GM18502 (cell line): ENCODE data around the gene SKA3.
"Not testable (repeated sequence)": the region's sequence is repeated elsewhere in the genome, so short reads cannot be mapped to it uniquely, and the experiment has no call there.

Source experiments
- ATAC-seq: cut with Tn5 transposase; IDR thresholded peaks from one replicate; pipeline ENCODE4 v1.9.1; 2021; ENCODE audit warnings: mild to moderate bottlenecking; ENCODE audit not compliant: unreplicated experiment, poor library complexity

SKA3 gene

DNA sequence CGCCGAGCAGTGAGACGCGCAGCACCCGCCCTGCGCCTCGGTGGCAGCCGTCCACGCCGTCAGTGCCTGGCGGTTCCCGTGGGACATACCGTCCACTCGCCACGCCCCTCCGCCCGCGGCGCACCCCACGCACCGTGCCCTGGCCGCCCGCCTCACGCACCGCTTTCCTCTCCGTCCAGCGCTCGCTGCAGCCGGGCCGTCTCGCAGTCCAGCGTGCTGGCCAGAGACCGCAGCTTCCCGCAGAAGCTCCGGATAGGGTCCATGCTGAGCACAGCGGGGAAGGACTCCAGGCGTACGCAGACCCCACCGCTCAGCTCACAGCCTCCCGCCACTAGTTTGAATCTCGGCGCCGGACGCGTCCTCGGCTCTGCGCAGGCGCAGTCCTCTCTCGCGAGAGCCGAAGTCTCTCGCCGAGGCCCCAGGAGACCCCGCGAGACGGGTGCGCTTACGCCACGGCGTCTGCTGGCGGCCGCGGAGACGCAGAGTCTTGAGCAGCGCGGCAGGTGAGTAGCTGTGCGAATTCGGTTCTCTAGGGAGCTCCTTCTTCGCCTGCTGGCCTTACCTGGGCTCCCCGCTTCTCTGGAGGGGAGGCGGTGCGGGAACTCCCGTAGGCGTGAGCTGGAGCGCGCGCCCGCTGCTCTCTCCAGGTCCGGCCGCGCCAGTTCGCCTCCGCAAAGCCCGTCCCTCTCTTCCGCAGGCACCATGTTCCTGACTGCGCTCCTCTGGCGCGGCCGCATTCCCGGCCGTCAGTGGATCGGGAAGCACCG, at the start of gene SKA3, which contains the start of gene MRPL57:
Gene SKA3, minus strand, starts transcription at position 338 of the 767 bp plus-strand sequence. Its CDS starts 75 bp downstream, at position 263.
Gene MRPL57, plus strand, starts transcription at position 444 of the 767 bp plus-strand sequence. Its CDS starts 259 bp downstream, at position 703.
- peak; percentile 92 for ATAC-seq

DNA sequence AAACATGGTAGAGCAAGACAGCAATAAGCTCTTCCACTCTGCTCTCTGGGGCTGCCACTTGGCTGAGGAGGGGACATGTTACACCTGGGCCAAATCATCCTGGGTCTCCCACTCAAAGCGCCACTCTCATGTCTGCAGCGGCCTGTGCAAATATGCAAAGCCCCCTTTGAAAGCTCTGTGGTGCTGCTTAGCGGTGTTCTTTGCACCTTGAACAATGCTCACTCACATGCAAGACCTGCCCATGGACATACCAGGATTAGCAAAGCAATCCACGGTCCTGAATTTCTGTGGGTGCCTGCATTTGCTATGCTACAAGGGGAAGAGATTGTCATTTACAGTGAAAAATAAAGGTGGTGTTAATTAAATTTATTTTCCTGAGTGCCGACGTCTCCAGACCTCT, 48.7 kb upstream of the SKA3 start:
- no peak for ATAC-seq

DNA sequence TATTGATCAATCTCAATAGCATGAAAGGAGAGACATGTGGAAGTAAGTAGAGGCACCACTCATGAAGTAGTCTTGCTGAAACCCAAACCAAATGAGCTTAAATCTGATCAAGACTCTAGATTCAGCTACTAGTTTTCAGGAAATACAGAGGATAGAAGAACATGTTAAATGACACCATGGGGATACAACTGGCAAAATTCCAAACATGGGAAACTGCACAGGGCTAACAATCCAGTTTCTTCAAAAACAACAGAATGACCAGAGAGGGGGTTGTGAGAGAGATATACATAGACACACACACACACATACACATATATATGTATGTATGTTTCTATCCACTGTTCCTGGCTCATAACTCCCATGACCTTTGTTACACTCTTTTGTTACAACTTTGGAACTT, 44.9 kb upstream of the SKA3 start:
- ATAC-seq, result no peak

DNA sequence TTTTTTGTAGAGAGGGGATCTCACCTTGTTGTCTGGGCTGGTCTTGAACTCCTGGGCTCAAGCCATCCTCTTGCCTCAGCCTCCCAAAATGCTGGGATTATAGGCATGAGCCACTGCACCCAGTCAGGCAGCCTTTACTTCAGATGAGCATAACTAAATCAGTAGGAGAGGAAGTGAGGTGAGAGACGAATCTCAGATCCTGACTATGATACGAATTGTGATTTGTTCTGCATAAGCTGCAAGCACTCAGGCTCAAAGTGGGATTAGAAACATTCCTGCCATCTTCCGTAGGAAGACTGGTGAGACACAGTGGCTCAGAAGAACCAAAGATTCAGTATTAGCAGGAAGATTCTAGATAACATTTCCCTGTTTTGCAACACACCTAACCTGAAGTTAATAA, 43.4 kb upstream of the SKA3 start:
- not testable (repeated sequence) for ATAC-seq

DNA sequence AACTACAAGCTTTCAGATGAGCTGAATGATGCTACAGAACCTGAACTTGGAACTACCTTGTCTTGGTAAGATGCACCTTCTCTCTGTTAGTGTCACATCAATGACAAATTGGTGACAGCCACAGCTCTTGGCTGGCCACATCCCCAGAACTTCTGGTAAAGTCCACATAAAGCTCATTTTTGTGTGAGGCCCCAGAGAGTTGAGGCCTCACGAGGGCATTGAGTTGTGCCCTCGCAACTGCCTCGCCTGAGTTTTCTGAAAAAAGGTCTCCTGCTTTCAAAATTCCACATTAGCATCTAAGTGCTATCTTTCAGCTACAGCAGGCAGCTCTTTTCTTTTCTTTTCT, 42.7 kb upstream of the SKA3 start:
- ATAC-seq, result peak; percentile 56

DNA sequence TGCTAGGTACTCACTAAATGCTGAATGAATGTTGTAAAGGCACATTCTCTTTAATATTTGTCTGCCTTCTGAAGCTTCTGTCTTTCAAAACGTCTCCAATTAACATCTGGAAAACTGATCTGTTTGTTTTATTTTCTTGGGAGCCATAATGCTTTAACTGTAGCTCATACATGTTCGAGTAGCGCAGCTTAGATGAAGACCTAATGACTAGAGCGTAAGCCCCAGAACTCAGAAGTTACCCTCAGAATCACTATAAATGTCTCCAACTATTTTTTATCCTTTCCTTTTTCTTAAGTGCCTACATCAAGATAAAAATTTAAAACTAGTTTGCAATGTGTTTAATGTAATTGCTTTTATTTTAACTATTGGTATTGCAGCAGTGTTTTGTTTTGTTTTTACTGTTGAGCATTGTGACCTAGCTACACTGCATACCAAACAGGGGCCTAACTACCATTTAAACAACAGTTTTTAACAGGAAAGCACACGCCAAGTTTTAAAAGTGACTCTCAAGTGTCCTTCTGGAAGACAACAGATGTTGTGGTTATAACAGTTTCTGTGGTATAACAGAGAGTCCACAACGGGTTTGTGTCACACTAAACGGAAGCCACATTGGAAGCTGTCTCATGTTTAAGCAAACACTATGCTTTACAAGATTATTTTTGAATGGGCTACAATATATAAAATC, 42.1 kb upstream of the SKA3 start:
- ATAC-seq, result peak; percentile 98

DNA sequence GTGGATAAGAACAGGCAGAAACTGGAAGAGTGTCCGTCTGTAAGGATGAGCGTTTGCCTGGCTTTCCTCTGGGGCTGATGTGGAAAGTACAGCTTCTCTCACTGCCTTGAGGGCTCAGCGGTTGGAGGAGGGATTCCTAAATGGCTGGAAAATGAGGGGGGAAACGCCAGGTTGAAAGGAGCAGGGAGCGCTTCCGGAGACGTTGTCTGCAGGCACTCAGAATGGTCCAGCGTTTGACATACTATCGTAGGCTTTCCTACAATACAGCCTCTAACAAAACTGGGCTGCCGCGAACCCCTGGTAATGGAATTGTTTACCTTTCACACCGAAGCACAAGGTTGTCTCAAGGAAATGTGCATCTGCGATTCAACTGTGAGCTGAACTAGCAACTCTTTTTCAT, 40.0 kb upstream of the SKA3 start:
- ATAC-seq, result no peak

DNA sequence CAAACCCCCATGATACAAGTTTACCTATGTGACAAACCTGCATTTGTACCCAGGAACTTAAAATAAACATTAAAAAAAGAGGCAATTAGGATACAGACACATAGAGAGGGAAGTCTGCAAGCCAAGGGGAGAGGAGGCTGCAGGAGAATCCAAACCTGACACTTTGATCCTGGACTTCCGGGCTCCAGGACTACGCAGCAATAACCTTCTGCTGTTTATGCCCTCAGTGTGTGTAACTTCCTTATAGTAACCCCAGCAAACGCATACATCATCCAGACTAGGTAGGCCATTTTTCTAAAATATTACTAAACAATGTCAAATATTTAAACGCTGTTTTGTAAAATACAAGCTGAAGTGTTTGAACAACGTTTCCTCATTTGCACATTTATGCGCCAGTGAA, 39.1 kb upstream of the SKA3 start:
- ATAC-seq, result not testable (repeated sequence)

DNA sequence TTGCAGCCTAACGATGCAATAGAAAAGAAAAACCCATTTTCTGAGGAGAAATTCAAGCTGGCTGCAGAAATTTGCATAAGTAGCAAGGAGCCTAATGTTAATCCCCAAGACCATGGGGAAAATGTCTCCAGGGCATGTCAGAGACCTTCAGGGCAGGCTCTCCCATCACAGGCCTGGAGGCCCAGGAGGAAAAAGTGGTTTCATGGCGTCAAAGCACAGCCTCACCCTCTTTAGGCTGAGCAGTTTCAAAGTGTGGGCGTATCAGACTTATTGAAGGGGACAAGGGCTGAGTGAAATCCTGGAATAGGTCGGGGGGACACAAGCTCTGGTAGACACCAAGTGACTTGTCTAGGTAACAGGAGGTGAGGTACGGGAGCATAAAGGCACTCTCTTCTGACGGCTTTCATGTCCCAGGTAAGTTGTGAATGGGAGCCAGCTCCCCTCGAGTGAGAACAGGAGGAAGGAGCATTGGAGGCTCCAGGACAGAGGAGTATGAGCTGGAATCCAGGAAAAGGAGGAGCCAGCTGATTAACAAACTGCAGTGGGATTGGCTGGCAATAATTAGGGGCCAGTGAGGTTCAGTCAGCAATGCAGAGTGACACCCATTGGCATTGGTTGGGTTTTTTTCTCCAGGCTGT, 35.9 kb upstream of the SKA3 start:
- ATAC-seq, result no peak

DNA sequence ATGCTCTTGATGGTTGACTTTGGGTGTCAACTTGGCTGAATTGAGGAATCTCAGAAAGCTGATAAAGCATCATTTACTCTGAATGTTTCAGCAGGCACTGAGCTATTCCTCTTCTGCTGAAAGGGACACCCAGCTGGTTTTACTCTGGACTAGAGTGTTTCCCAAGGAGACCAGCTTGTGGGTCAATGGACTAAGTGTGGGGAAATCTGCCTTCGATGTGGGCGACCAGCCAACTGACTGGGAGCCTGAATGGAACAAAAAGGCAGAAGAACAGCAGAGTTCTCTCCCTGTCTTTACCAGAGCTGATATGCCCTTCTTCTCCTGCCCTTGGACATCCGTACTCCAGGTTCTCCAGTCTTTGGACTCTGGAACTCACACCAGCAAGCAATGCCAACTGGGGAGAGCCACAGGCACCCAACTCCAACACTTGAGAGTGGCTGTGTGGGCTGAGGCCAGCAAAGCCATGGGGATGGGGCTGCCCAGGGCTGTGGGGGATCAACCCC, 32.4 kb upstream of the SKA3 start:
- ATAC-seq, result no peak

DNA sequence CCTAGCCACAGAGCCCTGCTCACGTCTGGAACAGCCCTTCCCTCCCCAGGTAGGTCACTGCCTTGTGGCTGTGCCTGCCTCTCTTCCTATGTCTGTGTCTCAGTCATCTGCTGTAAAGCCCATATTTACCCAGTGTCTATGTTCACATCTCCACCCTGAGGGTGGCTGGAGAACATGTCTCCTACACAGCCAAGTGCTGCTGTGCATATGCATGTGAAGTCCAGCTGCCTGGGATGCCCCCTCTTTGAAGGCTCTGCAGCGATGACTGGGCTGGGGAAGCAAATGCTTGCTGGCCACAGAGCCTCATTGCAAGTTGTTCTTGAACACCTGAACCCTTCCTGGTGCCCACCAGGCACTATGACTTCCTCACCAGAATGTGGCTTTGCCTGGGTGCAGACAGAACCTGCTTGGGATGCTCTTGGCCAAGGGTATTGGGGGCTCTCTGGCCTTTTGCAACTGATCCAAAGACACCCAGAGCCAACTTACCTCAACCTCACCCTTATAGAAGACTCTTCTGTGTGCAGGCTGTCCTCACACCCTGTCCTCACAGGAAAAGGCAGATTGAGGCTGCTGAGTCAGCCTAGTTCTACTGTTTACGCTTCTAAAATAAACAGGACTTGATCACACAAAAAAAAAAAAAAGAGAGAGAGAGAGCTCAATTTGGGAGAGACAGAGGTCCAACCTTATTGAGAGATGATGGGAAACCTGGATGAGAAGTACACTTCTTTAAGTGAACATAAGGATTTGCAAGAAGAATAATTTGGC, 26.6 kb upstream of the SKA3 start:
- no peak for ATAC-seq

DNA sequence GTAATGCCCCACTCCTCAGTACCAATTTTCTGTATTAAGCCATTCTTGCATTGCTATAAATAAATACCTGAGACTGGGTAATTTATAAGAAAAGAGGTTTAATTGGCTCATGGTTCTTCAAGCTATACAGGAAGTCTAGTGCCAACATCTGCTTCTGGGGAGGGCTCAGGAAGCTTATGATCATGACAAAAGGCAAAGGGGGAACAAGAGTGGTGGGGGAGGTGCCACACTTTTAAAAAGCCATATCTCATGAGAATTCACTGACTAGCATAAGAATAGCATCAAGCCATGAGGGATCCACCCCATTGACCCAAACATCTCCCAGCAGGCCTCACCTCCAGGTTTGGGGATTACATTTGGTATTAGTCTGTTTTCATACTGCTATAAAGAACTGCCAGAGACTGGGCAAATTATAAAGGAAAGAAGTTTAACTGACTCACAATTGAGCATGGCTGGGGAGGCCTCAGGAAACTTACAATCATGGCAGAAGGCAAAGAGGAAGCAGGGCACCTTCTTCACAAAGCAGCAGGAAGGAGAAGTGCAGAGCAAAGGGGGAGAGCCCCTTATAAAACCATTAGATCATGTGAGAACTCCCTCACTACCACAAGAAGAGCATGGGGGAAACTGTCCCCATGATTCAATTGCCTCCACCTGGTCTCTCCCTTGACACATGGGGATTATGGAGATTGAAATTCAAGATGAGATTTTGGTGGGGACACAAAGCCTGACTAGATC, 25.3 kb upstream of the SKA3 start:
- not testable (repeated sequence) for ATAC-seq

DNA sequence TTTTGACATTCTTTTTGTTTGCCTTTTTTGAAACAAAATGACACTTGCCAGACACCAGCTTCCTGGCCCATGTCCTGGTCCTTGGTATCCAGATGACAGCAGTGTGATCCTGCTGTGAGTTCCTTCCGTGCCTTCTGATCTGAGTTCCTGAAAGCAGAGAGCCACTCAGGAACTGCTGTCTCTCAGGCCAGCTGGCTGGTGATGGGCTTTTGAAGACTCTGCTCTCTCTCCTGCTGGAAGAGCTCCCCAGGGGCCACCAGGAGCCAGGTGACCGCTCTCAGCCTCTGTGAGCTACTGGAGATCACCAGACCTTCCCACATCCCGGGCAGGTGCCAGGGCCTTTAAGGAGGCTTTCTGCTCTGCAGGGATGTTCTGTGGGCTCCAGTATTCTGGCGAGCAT, 22.0 kb upstream of the SKA3 start:
- not testable (repeated sequence) for ATAC-seq

DNA sequence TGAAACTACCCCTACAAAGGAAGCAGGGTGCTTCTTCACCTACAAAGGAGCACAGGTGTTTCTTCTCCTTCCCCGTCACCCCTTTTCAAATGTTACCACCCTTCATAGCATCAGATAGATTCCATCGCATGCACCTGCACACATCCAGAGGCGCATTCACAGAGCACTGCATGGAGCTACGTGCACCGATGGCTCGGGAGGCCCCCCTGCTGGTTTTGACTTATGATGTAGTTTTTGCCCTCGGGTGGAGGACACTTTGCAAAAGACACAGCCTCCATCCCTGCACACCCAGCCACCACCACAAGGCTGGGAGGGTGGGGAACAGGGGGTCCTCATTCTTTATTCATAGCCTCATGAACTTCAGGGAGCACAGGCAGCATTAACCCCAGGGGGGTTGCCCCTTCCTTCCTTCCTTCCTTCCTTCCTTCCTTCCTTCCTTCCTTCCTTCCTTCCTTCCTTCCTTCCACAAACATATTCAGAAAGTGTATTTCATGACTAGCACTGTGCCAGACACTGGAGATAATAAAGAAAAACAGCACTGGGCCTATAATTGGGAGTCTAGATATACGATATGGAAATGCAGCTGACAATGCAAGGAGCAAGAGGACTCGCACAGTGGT, 21.4 kb upstream of the SKA3 start:
- ATAC-seq, result not testable (repeated sequence)

DNA sequence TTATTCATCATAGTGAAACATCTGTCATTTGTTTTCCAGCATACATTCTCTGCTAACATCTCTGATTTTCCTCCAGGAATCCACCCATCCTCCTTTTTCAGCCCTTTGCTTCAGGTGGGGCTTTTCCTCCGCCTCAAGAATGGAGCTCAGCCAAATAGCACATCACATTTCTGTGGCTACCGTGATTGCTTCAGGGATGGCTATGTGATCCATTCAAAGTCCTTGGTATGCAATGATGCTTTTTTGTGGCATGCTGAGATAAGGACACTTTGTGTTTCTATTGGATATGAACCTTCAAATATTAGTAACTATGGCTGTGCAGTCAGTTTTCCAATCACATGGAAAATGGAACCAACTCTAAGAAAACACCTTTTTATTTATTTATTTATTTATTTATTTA, 18.4 kb upstream of the SKA3 start:
- ATAC-seq, result not testable (repeated sequence)

DNA sequence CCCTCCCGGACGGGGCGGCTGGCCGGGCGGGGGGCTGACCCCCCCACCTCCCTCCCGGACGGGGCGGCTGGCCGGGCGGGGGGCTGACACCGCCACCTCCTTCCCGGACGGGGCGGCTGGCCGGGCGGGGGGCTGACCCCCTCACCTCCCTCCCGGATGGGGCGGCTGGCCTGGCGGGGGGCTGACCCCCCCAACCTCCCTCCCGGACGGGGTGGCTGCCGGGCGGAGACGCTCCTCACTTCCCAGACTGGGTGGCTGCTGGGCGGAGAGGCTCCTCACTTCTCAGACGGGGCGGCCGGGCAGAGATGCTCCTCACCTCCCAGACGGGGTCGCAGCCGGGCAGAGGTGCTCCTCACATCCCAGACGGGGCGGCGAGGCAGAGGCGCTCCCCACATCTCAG, 10.1 kb upstream of the SKA3 start:
- not testable (repeated sequence) for ATAC-seq

DNA sequence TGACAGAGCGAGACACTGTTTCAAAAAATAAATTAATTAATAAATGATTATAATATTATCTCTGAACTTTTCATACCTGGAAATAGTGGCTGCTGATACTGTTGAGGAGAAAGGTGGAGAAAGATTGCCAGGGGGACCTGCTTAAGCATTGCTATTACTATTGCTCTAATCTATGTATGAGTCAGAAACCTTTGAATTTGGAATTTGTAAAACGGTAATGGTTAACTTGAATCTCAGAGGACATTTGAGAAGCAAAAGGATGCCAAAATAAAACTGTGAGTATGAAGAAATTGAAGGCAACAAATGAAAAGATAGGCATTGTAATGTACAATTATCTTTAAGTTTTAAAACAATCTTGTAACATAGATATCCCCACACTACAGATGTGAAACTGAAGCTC, 5.3 kb upstream of the SKA3 start:
- no peak for ATAC-seq

DNA sequence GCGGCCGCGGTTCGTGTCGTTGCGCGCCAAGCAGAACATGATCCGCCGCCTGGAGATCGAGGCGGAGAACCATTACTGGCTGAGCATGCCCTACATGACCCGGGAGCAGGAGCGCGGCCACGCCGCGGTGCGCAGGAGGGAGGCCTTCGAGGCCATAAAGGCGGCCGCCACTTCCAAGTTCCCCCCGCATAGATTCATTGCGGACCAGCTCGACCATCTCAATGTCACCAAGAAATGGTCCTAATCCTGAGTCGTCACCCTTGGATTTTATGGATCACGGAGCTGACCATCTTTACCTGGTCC, 581 bp upstream of the SKA3 start:
- ATAC-seq, result peak; percentile 31

DNA sequence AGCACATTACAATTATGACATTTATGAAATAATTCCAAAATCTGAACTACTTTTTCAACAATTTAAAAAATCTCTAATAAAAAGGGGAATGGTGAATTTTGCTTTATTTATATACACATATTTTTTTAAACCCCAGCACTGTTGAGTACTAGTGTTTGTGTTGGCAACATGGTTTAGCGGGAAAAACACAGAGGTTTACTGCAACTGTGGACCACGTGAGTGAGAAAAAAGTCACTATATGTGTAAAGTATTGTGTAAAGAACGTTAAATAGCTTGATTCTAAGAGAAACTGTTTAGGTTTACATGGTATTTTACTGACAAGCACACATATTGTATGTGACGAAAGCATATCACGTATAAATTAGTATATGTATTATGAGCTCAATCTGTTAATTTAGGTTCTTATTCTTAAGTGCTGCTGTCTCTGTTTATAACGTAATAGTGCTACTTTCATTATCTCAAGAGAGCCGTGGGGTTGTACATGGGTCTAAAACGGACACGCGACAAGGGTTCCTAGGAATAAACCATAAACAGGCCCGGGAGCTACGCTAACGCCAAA, 617 bp downstream of the SKA3 start:
- no peak for ATAC-seq
